Neural crest cell (in vitro differentiated cells): ENCODE results near the gene FRAS1. TPM values are rescaled to one million over a fixed set of nuclear protein-coding genes. Genes with fewer than 3 reads are reported as not detected.
"Not testable (repeated sequence)": the region's sequence is repeated elsewhere in the genome, so short reads cannot be mapped to it uniquely, and the experiment has no call there.

Source experiments
- DNase-seq: peaks from one replicate; pipeline ENCODE4 v3.0.0; 2021; ENCODE audit warnings: low read depth, mixed read lengths, low spot score
- H3K27ac Mint-ChIP-seq: one replicate; pipeline ENCODE4 v1.8.0; 2021; ENCODE audit warnings: mild to moderate bottlenecking, mixed read lengths; ENCODE audit not compliant: unreplicated experiment
- H3K27me3 Mint-ChIP-seq: 2 replicates; pipeline ENCODE4 v1.8.0; 2021; ENCODE audit warnings: low read depth, mild to moderate bottlenecking, mixed read lengths
- H3K36me3 Mint-ChIP-seq: 2 replicates; pipeline ENCODE4 v1.8.0; 2021; ENCODE audit warnings: low read depth, mild to moderate bottlenecking, mixed read lengths
- H3K4me1 Mint-ChIP-seq: 2 replicates; pipeline ENCODE4 v1.8.0; 2021; ENCODE audit warnings: mixed read lengths
- H3K4me3 Mint-ChIP-seq: one replicate; pipeline ENCODE4 v1.8.0; 2021; ENCODE audit warnings: mild to moderate bottlenecking, mixed read lengths
- H3K9me3 Mint-ChIP-seq: 2 replicates; pipeline ENCODE4 v1.8.0; 2021; ENCODE audit warnings: mixed read lengths
- CTCF ChIP-seq: fragments of 200-600 bp; sonication (generic); conservative IDR thresholded peaks from 2 replicates; pipeline ENCODE4 v1.5.0; 2021; ENCODE audit warnings: antibody characterized with exemption, mild to moderate bottlenecking
- total RNA-seq: library from RNA; stranded (reverse); gene quantifications from 2 replicates; pipeline ENCODE4 v1.2.1, GENCODE V29; 2021

The FRAS1 gene
- total RNA-seq, 1 donor from 2014 or later, result 8.4 TPM

GRCh38 chr4:78493731-78494130 is 436.6 kb downstream of the FRAS1 start:
- no peak for DNase-seq
- Mint-ChIP-seq H3K4me1 (no peaks in the 10 kb centered on the region), H3K27ac (no peak overlapping the region), H3K36me3 (peaks cover 11% of the 10 kb centered on the region), H3K4me3 (no peak overlapping the region), H3K9me3 (peaks cover 3% of the 10 kb centered on the region), H3K27me3 (no peaks in the 10 kb centered on the region)
- TF ChIP-seq CTCF, result no peak

- Mint-ChIP-seq H3K4me3 (no peak overlapping the region), H3K9me3 (peaks cover 3% of the 10 kb centered on the region), H3K4me1 (no peaks in the 10 kb centered on the region), H3K27me3 (no peaks in the 10 kb centered on the region), H3K27ac (no peak overlapping the region), H3K36me3 (peaks cover 7% of the 10 kb centered on the region)
- no peak for TF ChIP-seq CTCF
- no peak for DNase-seq
These were observed 439.0 kb downstream of the FRAS1 start for GRCh38 chr4:78496021-78496643.

- DNase-seq, H3K27ac Mint-ChIP-seq, H3K4me1 Mint-ChIP-seq, H3K27me3 Mint-ChIP-seq, H3K36me3 Mint-ChIP-seq, H3K4me3 Mint-ChIP-seq, H3K9me3 Mint-ChIP-seq: not testable (repeated sequence)
These were observed 449.1 kb downstream of the FRAS1 start for GRCh38 chr4:78506260-78506659.

GRCh38 chr4:78509043-78509442 is 451.9 kb downstream of the FRAS1 start:
- no peak for TF ChIP-seq CTCF
- no peak overlapping the region for H3K4me3 Mint-ChIP-seq
- DNase-seq, result no peak
- peaks cover 3% of the 10 kb centered on the region for H3K9me3 Mint-ChIP-seq
- no peaks in the 10 kb centered on the region for H3K27me3 Mint-ChIP-seq
- H3K27ac Mint-ChIP-seq, result no peak overlapping the region
- no peaks in the 10 kb centered on the region for H3K4me1 Mint-ChIP-seq
- H3K36me3 Mint-ChIP-seq, result peaks cover 3% of the 10 kb centered on the region

- H3K27ac Mint-ChIP-seq, result no peak overlapping the region
- no peak overlapping the region for H3K4me3 Mint-ChIP-seq
- H3K27me3 Mint-ChIP-seq, result no peaks in the 10 kb centered on the region
- DNase-seq, result no peak
- peaks cover 3% of the 10 kb centered on the region for H3K9me3 Mint-ChIP-seq
- TF ChIP-seq CTCF, result no peak
- peaks cover 3% of the 10 kb centered on the region for H3K36me3 Mint-ChIP-seq
- H3K4me1 Mint-ChIP-seq, result no peaks in the 10 kb centered on the region
These were observed 453.0 kb downstream of the FRAS1 start for GRCh38 chr4:78510108-78510507.

- no peak overlapping the region for H3K27ac Mint-ChIP-seq
- TF ChIP-seq CTCF, result no peak
These were observed 453.6 kb downstream of the FRAS1 start for GRCh38 chr4:78510681-78511080.

More at GRCh38 chr4:78510681-78511080, 453.6 kb downstream of the FRAS1 start:
- Mint-ChIP-seq H3K36me3 (peaks cover 3% of the 10 kb centered on the region), H3K4me1 (no peaks in the 10 kb centered on the region), H3K9me3 (peaks cover 3% of the 10 kb centered on the region), H3K27me3 (no peaks in the 10 kb centered on the region), H3K4me3 (no peak overlapping the region)
- no peak for DNase-seq
